Stomach (tissue), 9 donors: Measurements from ENCODE around the gene KIF12. TPM values are rescaled to one million over a fixed set of nuclear protein-coding genes. Genes with fewer than 3 reads are reported as not detected.
"Not testable (repeated sequence)": the region's sequence is repeated elsewhere in the genome, so short reads cannot be mapped to it uniquely, and the experiment has no call there.

ENCODE experiments used
- DNase-seq, 2 donors: peaks; one replicate each; pipeline versions ENCODE4 v3.0.0 to v3.0.0-alpha.2; 2013 to 2019
- H3K27ac ChIP-seq, 5 donors: fragments of 200-600 bp in 4 of 5; sonication (generic) in 4 of 5; one replicate each; pipeline ENCODE4 v1.5.1; 2013 to 2019; ENCODE audit warnings: mild to moderate bottlenecking in 1 of 5, moderate library complexity in 1 of 5
- H3K27me3 ChIP-seq, 3 donors: fragments of 200-600 bp; sonication (generic); one replicate each; pipeline ENCODE4 v1.5.1; 2017 to 2019; ENCODE audit warnings: mixed run types in 1 of 3
- H3K36me3 ChIP-seq, 4 donors: fragments of 200-600 bp; sonication (generic); 1 replicate in 3 of 4; 2 replicates in 1 of 4; pipeline ENCODE4 v1.5.1; 2016 to 2019
- H3K4me1 ChIP-seq, 4 donors: fragments of 200-600 bp; sonication (generic); one replicate each; pipeline ENCODE4 v1.5.1; 2016 to 2019
- H3K4me3 ChIP-seq, 4 donors: fragments of 200-600 bp; sonication (generic) in 3 of 4; one replicate each; pipeline ENCODE4 v1.5.1; 2016 to 2019; ENCODE audit warnings: mild to moderate bottlenecking in 1 of 4
- H3K9me3 ChIP-seq, 4 donors: fragments of 200-600 bp; sonication (generic); one replicate each; pipeline ENCODE4 v1.5.1; 2016 to 2019
- EP300 ChIP-seq: sonication (generic); formaldehyde crosslinking; IDR thresholded peaks from one replicate; pipeline ENCODE4 v1.6.1; 2017; ENCODE audit warnings: antibody characterized with exemption
- POLR2A ChIP-seq, 4 donors: fragments of 450-650 bp; IDR thresholded peaks; one replicate each; pipeline ENCODE4 v1.6.1; 2016; ENCODE audit warnings: antibody characterized with exemption in 4 of 4, control low read depth in 2 of 4, mild to moderate bottlenecking in 1 of 4, moderate library complexity in 1 of 4
- POLR2AphosphoS5 ChIP-seq, 3 donors: sonication (generic); formaldehyde crosslinking; IDR thresholded peaks; one replicate each; pipeline ENCODE4 v1.6.1; 2016; ENCODE audit warnings: antibody characterized with exemption in 3 of 3
- WGBS, 5 donors: extraction: QIAGEN DNeasy Blood & Tissue Kit in 3 of 5; methylation state at CpG; one replicate each; pipeline versions ENCODE4 v1.1.5 to v1.1.7; 2013 to 2018; 5-methylcytosine and 5-hydroxymethylcytosine counted together
- intact Hi-C: fragments of 100-400 bp; cut with DNase I; formaldehyde crosslinking; loops from one replicate; pipeline ENCODE4 v1.15.1; 2023; ENCODE audit warnings: low total_unique reads
- polyA plus RNA-seq, 3 donors: library from polyadenylated mRNA; stranded (reverse); fragments of 200-250 nt; gene quantifications; one replicate each; pipeline ENCODE4 v1.2.3, GENCODE V29; 2013
- total RNA-seq, 5 donors: library from RNA; depleted of rRNA; stranded (reverse); fragments of >200 nt; gene quantifications; one replicate each; pipeline versions ENCODE4 v1.1.0 to v1.2.3, GENCODE V29; 2014 to 2016
- TF ChIP-seq, protein P1 (sequence below), 7 experiments: fragments of 450-650 bp in 4 of 7; fragments of 200-600 bp in 3 of 7; sonication (generic) in 3 of 7; IDR thresholded peaks; one replicate each; pipeline ENCODE4 v1.5.1; 2016 to 2019; ENCODE audit warnings: antibody characterized with exemption in 7 of 7, control low read depth in 2 of 7, mild to moderate bottlenecking in 1 of 7
- donor health status: healthy with polysubstance abuse.
- donor health status: Bipolar disorder and iron deficiency.
- donor health status: healthy.

The KIF12 gene
- total and polyA plus RNA-seq, 8 donors = 3.9 to 79.4 (median 17.5) TPM

DNA sequence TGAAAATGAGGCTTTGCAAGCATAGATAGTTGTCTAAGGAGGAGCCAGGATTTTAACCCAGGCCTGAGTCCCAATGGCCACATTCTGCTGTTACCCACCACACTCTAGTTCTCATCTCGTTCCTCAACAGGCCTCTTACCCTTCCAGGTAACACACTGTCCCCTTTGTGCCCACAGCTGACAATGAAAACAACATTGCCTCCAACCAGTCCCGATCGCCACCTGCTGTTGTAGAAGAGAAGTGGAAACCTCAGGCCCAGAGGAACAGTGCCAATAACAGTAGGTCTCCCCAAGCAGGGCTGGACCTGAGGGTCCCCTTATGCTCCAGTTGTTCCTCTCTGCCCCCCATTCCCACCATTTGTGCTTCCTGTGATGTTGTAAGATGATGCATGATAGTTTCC is 51.4 kb downstream of the KIF12 start:
- intact Hi-C loops = no loop called here
- peak; percentile 40 to 54 for DNase-seq
- Histone ChIP-seq H3K27ac (no peak overlapping the region), H3K4me3 (no peak overlapping the region), H3K27me3 (no peaks in the 10 kb centered on the region), H3K36me3 (peaks cover 18 to 62% (median 56%) of the 10 kb centered on the region in 4 donors), H3K4me1 (no peaks in the 10 kb centered on the region), H3K9me3 (no peaks in the 10 kb centered on the region)
- WGBS, 5 donors = 48 to 68% (median 56%) methylated on average over 3 of the region's 3 CpGs
- TF ChIP-seq POLR2AphosphoS5 (IDR thresholded peaks at IDR 0.05) = no peak
- no peak for TF ChIP-seq POLR2A (IDR thresholded peaks at IDR 0.05)
- TF ChIP-seq, protein P1, sequence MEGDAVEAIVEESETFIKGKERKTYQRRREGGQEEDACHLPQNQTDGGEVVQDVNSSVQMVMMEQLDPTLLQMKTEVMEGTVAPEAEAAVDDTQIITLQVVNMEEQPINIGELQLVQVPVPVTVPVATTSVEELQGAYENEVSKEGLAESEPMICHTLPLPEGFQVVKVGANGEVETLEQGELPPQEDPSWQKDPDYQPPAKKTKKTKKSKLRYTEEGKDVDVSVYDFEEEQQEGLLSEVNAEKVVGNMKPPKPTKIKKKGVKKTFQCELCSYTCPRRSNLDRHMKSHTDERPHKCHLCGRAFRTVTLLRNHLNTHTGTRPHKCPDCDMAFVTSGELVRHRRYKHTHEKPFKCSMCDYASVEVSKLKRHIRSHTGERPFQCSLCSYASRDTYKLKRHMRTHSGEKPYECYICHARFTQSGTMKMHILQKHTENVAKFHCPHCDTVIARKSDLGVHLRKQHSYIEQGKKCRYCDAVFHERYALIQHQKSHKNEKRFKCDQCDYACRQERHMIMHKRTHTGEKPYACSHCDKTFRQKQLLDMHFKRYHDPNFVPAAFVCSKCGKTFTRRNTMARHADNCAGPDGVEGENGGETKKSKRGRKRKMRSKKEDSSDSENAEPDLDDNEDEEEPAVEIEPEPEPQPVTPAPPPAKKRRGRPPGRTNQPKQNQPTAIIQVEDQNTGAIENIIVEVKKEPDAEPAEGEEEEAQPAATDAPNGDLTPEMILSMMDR (IDR thresholded peaks at IDR 0.05) = peak in 5 of 7 experiments; percentile 19 to 51 (median 42)
- TF ChIP-seq EP300 = no peak

DNA sequence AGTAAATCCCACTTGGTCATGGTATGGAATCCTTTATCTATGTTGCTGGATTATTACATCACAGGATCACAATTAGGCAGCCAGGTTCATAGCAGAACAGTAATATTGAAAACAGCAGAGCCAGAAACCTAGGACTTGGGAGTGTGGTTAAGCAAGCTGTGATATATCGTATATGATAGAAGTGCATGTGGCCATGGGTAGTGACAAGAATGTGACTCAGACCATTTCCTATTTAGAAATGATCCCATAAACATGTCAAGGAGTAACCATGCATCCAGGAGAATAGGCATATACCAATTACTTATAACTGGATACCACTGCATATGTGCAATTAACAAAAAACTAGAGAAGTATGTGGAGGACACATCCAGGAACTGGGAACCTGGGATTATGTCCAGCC is 52.2 kb downstream of the KIF12 start:
- no peak for DNase-seq
- peaks cover 18 to 59% (median 48%) of the 10 kb centered on the region in 4 donors for H3K36me3 ChIP-seq
- 86 to 97% (median 90%) methylated on average over 1 of the region's 1 CpG for WGBS, 5 donors

DNA sequence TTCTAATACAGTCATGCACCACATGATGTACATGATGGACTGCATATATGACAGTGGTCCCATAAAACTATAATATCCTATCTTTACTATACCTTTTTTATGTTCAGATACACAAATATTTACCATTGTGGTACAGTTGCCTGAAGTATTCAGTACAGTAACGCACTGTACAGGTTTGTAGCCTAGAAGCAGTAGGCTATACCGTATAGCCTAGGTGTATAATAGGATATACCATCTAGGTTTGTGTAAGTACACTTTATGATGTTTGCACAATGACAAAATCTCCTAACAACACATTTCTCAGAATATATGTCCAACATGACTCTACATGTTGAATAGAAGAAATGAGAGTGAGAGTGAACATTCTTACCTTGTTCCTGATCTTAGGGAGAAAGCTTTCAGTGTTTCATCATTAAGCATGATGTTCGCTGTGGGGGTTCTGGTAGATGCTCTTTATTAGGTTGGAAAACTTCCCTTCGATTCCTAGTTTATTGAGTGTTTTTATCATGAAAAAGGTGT is 52.8 kb downstream of the KIF12 start:
- intact Hi-C loops = no loop called here
- TF ChIP-seq, protein P1 (IDR thresholded peaks at IDR 0.05) = no peak
- TF ChIP-seq POLR2A (IDR thresholded peaks at IDR 0.05) = no peak
- no peak for TF ChIP-seq EP300
- no peak for TF ChIP-seq POLR2AphosphoS5 (IDR thresholded peaks at IDR 0.05)
- 93 to 98% (median 97%) methylated on average over 4 of the region's 4 CpGs for WGBS, 5 donors
- H3K4me1 ChIP-seq = no peaks in the 10 kb centered on the region
- H3K27me3 ChIP-seq = no peaks in the 10 kb centered on the region
- H3K27ac ChIP-seq = no peak overlapping the region
- peaks cover 18 to 54% (median 43%) of the 10 kb centered on the region in 4 donors for H3K36me3 ChIP-seq
- no peak overlapping the region for H3K4me3 ChIP-seq
- H3K9me3 ChIP-seq = no peaks in the 10 kb centered on the region
- no peak for DNase-seq

More for the DNA sequence above, 52.2 kb downstream of the KIF12 start:
- intact Hi-C loops = no loop called here
- H3K4me1 ChIP-seq = no peaks in the 10 kb centered on the region
- H3K9me3 ChIP-seq = no peaks in the 10 kb centered on the region
- no peak for TF ChIP-seq EP300
- no peaks in the 10 kb centered on the region for H3K27me3 ChIP-seq
- H3K4me3 ChIP-seq = no peak overlapping the region
- no peak overlapping the region for H3K27ac ChIP-seq

DNA sequence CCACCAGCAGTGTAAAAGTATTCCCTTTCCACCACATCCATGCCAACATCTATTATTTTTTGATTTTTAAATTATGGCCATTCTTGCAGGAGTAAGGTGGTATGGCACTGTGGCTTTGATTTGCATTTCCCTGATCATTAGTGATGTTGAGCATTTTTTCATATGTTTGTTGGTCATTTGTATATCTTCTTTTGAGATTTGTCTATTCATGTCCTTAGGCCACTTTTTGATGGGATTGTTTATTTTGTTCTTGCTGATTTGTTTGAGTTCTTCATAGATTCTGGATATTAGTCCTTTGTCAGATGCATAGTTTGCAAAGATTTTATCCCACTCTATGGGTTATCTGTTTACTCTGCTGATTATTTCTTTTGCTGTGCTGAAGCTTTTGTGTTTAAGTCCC is 55.4 kb downstream of the KIF12 start:
- DNase-seq, intact Hi-C loops: not testable (repeated sequence)

More for the DNA sequence above, 55.4 kb downstream of the KIF12 start:
- peaks cover 14 to 44% (median 34%) of the 10 kb centered on the region in 4 donors for H3K36me3 ChIP-seq
- H3K4me3 ChIP-seq, H3K4me1 ChIP-seq, H3K27ac ChIP-seq, H3K9me3 ChIP-seq, H3K27me3 ChIP-seq: not testable (repeated sequence)

Other genes with a start within 250 kb of the KIF12 start
- gene ZNF618, start 223.0 kb downstream of the KIF12 start, total RNA-seq = 10 to 100 TPM in 3 of 5 donors, 1 to 10 TPM in 2; 2.3 to 19.8 (median 13.4) TPM
- gene ZNF618, start 223.0 kb downstream of the KIF12 start, polyA plus RNA-seq = 1 to 10 TPM; 1.2 to 3.0 (median 1.5) TPM
- 1 to 10 TPM in 2 of 5 donors, under 1 TPM in 1, not detected in 2; 0.89 to 3.3 (median 2.3) TPM for gene AMBP, start 21.0 kb downstream of the KIF12 start, total RNA-seq
- gene AMBP, start 21.0 kb downstream of the KIF12 start, polyA plus RNA-seq = 1 to 10 TPM; 1.4 to 2.9 (median 2.6) TPM
- 10 to 100 TPM in 3 of 5 donors, 1 to 10 TPM in 2; 2.9 to 26.3 (median 21.1) TPM for gene COL27A1, start 56.2 kb upstream of the KIF12 start, total RNA-seq
- gene COL27A1, start 56.2 kb upstream of the KIF12 start, polyA plus RNA-seq = 1 to 10 TPM; 3.4 to 7.1 (median 5.6) TPM
- 1 to 10 TPM in 2 of 5 donors, not detected in 3; 1.6 to 2.2 TPM for gene ORM1, start 223.8 kb upstream of the KIF12 start, total RNA-seq
- gene ORM1, start 223.8 kb upstream of the KIF12 start, polyA plus RNA-seq = 10 to 100 TPM in 1 of 3 donors, 1 to 10 TPM in 2; 2.9 to 14.8 (median 3.9) TPM
- gene ORM2, start 230.6 kb upstream of the KIF12 start, total RNA-seq = 1 to 10 TPM in 2 of 5 donors, not detected in 3; 1.2 to 2.0 TPM
- 10 to 100 TPM in 1 of 3 donors, 1 to 10 TPM in 1, not detected in 1; 4.9 to 17.1 TPM for gene ORM2, start 230.6 kb upstream of the KIF12 start, polyA plus RNA-seq